Astrocyte of the hippocampus (primary cell): ENCODE results near the gene HDAC4.

Experiments used
- DNase-seq: peaks from one replicate; pipeline ENCODE4 v3.0.0; 2011; ENCODE audit warnings: low read depth, low spot score

Gene HDAC4

DNA sequence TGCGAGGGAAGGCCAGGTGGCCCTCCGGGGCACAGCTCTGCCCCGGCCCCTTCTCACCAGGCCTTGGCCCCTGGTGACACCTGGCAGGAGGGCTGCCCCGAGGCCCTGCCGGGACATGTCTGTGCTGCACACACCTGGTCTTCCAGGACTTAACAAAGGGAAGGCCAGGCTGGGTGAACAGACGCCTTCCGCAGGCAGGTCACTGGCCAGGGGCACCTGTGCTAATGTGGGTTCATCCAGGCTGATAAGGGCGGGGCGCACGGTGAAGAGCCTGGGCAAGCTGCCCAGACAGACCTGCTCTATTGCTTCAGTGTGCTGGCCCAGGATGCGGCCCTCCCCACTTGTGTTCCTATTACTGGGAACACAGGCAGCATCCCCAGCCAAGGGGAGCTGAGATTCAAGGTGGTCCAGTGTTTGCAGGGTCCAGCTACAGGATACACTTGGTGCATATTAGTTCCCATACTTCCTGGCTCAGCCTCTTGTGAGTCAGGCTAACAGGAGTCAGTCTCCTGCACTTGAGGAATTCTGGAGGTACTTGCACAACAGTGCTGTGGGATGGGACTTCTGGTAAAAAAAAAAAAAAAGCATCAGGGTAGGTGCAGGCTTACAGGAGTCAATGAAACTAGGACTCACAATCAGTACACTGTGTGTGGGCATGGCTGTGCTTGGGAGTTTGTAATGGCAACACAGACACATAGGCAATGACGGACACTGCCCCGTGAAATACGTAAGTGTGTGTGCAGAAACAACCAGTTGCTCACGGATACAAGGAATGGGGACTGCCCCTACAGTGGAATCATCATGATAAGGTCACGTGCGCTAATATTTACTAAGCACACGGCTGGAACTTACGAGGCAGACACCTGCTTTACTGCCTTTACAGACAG lies 291.5 kb downstream of the HDAC4 start:
- no peak for DNase-seq

DNA sequence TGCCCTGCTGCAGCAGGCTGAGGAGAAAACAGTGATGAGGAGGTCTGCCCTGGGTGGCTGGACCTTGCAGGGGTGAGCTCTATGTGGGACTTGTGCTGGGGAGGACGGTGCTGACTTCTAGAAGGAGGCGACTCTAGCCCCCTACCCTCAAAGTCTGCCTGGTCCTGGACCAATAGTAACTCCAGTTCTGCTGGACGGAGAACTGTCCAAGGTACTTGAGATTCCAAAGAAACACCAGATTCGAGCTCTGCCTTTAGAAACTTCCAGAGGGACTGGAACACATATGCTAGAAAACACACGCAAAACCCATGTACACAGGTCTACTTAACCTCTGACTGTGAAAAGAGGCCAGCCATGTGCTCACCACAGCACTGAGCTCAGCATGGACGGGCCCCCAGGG lies 292.4 kb downstream of the HDAC4 start:
- no peak for DNase-seq

DNA sequence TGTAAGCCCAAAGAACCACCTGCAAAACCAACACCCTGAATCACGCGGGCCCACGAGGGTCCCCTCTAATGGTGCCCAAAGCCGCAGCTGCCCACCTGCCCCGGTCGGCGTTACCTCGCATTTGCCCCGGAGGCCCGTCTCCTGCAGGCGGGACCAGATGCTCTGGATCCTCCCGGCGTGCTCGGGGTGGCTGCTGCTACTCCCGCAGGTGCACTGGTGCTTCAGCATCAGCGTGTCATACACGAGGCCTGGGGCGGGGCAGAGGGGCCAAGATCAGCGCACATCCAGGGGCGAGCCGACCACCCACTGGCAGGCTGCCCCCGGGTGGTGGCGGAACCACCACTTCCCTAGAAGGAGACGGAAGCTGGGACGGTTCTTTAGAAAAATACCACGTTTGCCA lies 292.9 kb downstream of the HDAC4 start:
- no peak for DNase-seq

DNA sequence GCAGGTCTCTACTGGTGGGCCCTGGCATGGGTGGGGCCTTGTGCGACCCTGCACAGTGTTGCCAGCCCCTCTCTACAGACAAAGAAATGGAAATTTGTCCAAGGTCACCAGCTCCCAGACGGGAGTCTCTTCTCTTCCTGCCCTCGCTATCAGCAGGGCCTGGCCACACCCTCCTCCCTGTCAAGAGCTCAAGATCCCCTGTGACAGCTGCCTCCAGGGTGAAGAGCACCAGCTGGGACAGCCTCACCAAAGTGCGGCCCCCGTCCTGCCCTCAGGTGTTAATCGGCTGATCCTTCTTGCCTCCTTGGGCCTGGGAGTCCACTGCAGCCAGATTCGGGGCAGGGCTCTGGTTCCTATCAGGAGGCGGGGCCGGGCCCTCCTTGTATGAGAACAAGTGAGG lies 293.9 kb downstream of the HDAC4 start:
- DNase-seq = no peak

DNA sequence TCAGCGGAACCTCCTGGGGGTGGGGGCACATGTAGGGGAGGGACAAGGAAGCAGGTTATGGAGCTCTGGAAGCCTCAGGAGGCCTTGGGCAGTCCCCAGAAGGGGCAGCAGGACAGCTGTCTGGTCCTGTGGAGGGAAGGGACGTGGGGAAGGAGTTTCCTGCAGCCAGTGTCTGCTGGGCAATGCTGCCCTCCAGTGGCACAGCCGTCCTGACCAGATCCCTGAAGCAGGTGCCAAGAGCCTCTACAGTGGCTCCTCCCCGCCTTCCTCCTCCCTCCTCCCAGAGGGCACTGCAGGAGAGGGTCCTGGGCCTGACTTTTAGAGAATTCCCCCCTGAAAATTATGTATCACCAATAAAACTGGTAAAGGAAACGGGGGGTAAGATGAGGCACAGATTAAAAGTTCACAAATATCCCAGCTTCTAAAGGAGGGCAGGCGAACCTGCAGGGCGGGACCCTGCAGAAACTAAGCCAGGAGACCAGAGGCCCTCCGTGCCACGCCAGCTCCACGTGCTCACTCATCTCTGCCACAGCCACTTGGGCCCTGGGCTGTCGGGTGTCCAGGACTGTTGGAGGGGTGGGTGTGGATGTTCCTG lies 294.4 kb downstream of the HDAC4 start:
- peak; percentile 84 for DNase-seq

DNA sequence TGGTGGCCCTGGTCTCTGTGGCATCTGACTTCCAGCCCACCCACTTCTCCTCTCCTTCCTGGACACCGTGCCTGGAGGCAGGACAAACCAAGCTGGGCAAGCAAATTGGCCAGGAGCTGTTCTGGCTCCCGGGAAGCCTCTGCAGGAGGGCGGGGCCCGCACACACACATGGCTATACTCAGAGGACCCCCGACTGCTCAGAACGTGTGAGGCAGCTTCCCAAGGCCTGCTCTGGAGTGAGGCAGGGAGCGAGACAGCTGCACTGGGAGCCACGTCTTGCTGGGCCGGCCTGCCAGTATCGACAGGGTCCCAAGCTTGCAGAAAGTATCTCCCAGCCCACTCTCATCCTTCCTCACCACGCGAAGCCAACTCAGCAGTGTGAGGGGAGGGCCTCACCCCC lies 295.6 kb downstream of the HDAC4 start:
- no peak for DNase-seq

DNA sequence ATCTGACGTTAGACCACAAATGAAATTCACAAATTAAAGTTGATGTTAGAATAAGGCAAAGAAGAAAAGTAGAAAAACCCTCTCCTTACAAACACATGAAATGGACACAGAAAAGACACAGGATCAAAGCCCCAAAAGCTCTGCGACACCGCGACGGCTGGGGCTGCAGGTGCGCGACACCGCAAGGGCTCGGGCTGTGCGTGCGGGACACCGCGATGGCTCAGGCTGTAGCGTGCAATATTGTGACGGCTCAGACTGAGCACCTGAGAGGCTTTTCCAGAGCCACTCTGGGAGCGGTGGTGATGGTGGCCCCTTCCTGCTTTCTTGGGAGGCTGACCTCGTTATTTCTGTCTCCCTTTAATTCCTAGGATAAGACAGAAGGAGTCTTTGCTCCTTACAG lies 296.0 kb downstream of the HDAC4 start:
- no peak for DNase-seq

DNA sequence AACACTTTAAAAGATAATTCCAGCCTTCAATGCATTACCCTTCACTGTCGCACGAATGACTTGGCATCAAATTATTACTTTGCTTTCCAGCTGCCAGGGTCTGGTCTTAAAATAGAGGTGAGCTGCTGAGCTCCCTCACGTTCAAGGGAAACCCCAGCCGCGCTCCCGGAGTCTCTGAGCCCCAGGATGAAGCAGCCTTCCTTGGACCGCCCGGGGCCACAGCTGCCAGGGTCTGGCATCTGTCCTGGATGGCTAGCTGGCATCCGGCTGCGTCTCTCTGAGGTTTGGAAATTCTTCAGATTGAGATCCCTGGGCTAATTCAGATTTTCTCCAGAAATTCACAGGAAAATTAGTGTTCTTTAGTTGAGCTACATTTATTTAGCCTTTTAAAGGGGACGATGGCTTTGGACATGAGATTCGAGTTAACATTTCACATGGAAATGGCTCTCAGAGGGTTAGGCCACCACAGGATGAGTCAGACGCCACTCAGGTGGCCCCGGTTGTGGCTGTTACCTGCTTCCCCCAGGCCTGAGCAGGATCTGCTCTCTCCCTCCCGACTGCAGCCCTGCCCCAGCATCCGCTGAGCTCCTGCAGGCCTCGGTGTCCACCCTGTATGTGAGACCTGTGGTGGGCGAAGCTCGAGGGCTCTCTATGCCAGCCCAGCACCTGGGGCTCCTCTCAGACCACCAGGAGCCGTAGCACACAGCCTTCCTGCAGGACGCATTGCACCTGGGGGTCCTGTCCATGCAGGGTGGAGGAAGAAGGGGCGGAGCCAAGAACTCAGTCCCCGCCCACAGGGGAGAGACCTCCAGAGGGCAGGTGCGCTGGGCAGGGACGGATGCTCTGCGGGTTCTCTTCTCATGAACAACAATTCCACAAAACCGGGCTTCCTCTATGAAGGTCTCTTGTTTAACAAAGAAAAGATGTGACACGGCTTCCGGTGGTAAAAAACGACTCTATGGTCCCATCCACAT lies 297.4 kb downstream of the HDAC4 start:
- no peak for DNase-seq

DNA sequence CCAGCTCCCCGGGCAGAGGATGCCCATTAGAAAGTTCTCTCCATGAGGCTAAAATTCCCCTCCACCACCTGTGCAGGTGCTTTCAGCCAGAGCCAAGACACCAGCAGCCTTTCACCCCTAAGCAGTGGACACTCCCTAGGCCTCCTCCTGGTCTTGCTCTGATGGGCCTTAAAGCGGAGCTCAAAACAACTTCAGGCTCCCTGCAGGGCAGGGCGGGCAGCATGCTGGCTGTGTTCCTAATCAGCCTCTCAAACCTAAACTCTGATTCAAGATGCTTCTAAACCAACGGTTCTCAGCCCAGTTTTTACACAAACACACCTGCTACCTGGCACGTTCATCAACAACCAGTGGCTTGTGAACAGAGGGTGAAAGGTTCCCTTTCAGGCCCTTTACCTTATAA lies 298.6 kb downstream of the HDAC4 start:
- no peak for DNase-seq

DNA sequence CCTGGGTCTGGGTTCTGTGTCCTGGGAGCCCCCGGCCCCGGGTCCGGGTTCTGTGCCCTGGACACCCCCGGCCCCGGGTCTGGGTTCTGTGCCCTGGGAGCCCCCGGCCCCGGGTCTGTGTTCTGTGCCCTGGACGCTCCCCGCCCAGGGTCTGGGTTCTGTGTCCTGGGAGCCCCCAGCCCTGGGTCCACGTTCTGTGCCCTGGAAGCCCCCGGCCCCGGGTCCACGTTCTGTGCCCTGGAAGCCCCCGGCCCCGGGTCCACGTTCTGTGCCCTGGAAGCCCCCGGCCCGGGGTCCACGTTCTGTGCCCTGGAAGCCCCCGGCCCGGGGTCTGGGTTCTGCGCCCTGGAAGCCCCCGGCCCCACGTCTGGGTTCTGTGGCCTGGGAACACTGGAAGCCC lies 299.0 kb downstream of the HDAC4 start:
- DNase-seq = no peak

DNA sequence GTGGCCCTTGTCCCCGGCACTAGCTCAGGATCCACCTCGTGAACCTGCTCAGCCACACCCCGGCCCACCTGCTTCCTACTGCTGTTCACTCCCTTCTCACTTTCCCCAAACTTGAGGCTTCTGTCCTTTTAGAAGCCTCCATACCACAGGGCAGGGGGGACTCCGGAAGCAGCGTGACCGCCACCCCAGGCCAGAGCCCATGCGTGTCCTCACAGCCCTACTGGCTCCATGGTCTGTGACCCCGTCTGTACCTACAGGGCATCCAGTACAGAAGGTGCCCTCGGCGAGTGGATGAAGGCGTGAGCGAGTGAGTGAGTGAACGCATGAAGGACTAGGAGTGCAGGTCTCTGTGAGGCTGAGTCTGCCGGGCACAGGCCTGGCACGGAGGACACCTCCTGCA lies 299.7 kb downstream of the HDAC4 start:
- no peak for DNase-seq

DNA sequence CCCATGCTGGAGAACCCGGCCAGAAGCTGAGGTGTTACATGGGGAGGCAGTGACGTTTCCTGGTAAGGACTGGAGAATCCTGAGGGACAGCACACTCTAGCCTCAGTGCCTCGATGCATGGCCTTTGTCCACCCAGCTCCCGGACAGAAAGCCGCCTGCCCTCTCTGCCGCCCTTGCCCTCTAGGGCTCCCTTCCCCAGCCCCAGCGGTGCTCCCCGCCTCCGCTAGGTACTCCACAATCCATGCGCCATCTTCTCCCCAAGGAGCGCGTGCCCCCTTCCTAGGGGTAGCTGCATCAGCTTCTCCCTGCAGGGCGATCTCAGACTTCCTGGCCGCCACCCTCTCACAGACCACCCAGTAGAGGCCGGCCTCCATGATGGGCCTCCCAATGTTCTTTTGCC lies 301.3 kb downstream of the HDAC4 start:
- no peak for DNase-seq

DNA sequence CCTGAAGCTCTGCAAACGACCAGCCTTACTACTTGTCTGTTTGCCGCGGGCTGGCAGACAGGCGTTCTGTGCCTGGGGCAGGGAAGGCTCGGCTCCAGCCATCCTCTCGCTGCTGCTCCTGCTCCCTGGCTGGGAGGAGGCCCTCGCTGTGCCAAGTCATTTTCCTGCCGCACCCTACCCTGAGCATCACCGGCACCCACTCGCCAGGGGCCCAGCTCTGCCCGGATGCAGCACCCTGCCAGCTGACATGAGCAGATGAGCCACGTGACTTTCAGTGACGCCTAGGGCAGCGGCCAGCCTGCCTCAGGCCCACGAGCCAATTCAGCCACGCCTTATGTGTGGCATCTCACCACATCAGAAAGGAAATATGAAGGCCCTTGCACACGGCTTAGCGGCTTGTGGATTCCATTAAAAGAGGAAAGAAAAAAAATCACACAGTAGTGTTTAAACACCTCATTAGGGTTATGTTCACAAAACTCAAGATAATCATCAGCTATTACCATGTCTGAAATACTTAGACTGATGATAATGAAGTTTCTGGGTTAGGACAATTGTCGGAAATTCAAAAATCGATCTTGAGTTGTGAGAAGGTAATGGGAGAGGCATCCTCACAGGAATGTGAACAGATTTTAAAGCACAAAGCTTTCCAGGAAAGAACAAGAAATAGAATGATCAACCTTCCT lies 302.4 kb downstream of the HDAC4 start:
- DNase-seq = no peak

DNA sequence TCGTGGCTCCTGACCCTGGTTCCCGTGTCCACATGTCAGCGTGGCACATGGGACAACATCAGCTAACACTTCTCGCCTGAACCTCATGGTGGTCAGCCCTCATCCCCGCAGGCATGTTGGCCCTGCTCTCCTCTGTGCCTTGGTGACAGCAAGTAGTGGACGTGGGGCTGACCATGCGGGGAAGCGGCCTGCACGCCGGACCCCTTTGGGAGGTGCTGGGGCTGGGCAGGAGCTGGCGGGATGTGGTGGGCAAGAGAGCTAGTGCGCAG lies 303.5 kb downstream of the HDAC4 start:
- DNase-seq = no peak

DNA sequence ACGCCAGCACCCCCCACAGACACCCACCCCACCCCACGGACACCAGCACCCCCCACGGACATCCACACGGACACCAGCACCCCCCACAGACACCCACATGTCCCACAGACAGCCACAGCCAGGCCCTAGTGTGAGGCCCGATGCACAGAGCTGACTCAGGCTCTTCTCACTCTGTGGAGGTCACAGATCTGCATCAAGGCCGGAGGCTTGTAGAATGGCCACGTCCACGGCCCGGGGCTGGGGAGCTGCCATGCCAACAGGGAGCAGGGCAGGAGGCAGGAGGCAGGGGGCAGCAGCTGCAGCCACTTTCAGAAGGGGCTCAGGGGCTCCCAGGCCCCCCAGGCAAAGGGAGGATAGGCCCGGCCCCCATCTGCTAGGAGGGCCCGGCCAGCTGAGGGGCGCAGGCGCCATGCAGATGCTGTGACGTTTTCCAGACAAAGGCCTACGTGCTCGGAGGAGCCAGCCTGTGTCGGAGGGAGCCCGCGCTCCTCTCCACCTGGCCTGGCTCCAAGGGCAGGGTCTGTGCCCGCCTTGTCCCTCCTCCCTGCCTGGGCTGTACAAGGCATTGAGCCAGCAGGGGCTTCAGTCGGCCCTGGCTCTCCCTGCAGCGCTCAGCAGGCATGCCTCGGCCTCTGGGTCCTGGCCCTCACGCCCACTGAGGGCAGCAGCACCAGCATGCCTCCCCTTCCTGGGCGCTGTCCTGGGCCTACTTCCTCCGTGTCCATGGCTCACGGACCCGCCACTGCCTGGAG lies 304.0 kb downstream of the HDAC4 start:
- DNase-seq = no peak

DNA sequence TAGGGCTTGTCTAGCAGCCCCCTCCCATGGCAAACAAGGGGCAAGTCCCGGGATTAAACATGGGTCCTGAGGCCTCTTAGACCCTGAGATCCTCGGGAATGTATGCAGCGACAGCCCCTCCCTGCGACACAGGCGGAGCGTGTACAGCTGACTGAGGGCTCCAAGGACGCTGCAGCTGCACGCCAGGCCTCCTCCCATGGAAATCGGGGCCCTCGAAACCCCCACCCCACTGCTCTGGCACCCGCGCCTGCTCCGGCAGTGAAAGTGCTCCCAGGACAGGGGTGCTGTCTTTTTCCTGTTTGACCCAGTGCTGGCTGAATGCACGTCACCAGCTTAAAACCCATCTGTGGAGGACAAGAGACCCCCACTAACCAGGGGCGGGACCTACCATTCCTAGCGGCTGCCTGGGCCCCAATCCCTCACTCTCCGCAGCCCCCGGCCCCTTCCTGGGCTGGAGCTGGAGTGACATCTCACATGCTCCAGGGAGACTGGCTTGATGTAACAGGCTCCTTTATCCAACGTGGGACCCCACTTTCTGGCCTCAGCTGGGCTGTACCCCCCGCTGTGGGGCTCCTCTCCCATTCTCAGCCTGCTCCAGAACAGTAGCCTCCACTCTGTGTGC lies 305.2 kb downstream of the HDAC4 start:
- DNase-seq = no peak

DNA sequence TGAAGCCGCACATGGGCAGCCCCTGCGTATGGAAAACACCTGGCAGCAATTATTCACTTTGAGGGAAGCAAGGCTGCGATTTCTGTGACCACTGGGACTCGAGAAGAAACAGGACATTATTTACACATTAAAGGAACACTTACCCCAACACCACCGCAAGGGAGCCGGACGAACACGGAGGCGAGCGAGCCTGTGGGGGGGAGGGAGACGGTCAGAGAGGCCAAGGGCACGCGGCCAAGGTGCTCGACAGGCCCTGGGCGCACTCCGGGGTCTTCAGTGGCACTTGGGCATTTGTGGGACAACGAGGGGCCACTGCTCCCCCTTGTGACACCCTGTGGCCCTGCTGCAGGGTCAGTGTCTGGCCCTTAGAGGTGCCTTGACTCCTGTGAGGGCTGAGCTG lies 306.0 kb downstream of the HDAC4 start:
- DNase-seq = no peak

DNA sequence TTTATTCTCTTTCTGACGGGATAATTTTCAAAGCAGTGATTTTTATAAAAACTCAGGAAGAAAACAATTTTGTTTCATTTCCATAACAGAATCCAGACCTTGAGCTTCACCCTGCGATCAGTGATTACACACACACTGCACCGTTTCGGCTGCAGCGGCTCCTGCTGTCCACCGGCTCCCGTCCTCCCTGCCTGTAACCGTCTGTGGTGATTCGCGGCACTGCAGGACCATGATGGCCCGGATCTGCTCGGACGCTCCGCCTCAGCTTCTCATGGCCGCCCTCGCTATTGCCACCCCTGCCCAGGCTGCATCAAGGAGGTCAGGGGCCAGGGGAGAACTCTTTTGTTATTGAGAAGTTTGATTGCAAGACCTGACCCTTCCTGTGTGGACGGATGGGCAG lies 306.9 kb downstream of the HDAC4 start:
- no peak for DNase-seq

DNA sequence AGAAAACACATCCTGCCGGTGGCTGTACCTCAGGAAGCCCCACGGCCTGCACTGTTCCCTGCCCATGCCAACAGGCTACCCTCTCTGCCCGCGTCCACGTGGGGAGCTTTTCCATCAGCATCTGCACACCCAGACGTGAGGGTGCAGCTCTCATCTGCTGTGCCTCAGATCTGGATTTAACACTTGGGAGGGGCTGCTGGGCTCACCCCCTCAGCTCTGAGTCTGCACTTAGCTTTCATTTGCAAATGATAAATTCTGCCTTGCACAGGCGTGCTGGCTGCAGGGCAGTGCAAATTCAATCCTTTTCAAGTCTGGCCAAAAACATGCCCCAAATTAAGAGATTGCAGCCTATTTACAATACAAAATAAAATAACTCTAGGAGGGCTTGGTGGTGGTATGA lies 307.3 kb downstream of the HDAC4 start:
- no peak for DNase-seq

DNA sequence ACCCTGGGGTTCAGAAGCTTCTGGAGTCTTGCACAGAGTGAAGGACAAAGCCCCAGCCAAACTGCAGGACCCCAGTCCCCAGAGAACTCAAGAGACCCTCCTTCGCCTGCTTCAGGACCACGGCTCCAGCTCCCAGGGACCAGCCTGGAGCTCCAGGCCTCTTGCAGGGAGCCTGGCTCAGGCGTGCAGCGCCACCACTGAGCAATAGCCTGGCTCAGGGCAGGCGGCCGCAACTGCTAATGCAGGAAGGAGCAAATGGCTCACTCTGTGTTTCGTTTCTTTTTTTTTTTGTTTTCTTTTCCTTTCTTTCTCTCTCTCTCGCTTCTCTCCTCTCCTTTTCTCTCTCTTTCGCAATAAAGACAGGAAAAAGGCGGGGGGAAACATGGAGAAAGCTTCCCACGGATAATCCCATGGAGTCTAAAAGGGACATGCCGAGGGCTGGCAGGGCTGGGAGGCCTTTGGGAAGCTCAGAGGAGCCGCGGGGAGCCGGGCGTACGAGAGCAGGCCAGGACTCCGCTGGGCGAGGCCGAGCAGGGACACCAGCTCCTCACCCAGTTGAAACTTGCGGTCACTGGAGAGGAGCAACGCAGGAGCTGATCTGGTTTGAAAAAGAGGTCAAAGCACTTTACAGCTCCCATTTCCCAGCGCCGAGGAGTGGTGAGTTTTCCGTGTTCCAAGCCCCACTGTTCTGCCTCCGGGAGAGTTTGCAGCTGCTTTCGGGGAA lies 308.1 kb downstream of the HDAC4 start:
- no peak for DNase-seq
